ENCODE results near the gene CTXND1.

CTXND1 gene

DNA sequence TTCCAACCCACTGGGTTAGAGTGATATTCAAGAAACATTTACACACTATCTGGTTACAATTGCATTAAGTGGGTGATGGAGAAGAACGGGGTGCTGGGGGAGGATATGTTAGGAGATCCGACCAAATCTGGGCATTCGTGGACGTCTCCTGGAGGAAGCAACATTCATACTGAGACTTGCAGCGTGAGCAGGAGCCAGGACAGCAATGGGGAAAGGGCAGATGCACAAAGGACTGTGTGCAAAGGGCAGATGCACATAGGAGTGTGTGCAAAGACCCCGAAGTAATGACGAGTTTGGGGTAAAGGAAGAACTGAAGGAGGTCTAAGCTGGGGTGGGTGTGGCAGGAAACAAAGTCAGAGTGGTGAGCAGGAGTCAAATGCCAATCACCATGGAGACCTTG lies 16.1 kb upstream of the CTXND1 start:
- Histone ChIP-seq H2BK12ac (ENCODE audit: low read length in 2 of 2) (no peak overlapping the region), H3K36me3 (ENCODE audit: control insufficient read depth in 1 of 2, insufficient read depth in 2 of 2, low read depth in 1 of 2, low read length in 2 of 2) (no peaks in the 10 kb centered on the region), H2BK120ac (ENCODE audit: low read depth, low read length) (no peak overlapping the region), H2BK15ac (ENCODE audit: low read depth, poor library complexity, severe bottlenecking) (no peak overlapping the region), H3K23ac (ENCODE audit: low read length in 2 of 2) (no peak overlapping the region), H3K18ac (ENCODE audit: low read depth in 1 of 2, low read length in 2 of 2) (no peak overlapping the region), H3K4ac (ENCODE audit: low read depth in 1 of 2, low read length in 2 of 2) (no peak overlapping the region), H3K4me2 (ENCODE audit: low read length, poor library complexity, severe bottlenecking) (no peak overlapping the region), H3K27me3 (ENCODE audit: control insufficient read depth in 1 of 2, insufficient read depth in 1 of 2, low read length in 2 of 2) (peaks cover 13 to 47% of the 10 kb centered on the region in 2 experiments), H3K79me1 (replicated peaks; ENCODE audit: low read length, poor library complexity, severe bottlenecking) (no peaks in the 10 kb centered on the region), H2BK5ac (ENCODE audit: low read depth, low read length, poor library complexity, severe bottlenecking) (no peak overlapping the region), H3K4me1 (ENCODE audit: control insufficient read depth, insufficient read depth, low read depth, low read length) (no peaks in the 10 kb centered on the region), H3K9ac (ENCODE audit: low read length) (no peak overlapping the region), H2AFZ (ENCODE audit: low read depth, low read length) (no peak overlapping the region), H3K27ac (ENCODE audit: low read length, poor library complexity, severe bottlenecking) (no peak overlapping the region), H3K4me3 (ENCODE audit: insufficient read depth in 1 of 2, low read depth in 1 of 2, low read length in 2 of 2) (no peak overlapping the region), H4K91ac (ENCODE audit: low read length) (no peak overlapping the region), H3K14ac (ENCODE audit: low read length in 2 of 2) (no peak overlapping the region), H3K9me3 (ENCODE audit: control insufficient read depth, low read length) (no peaks in the 10 kb centered on the region), H4K8ac (ENCODE audit: low read length) (no peak overlapping the region), H2AK5ac (ENCODE audit: low read length, severe bottlenecking) (no peak overlapping the region)
- no peak for DNase-seq
- WGBS, result 83% methylated on average over 7 of the region's 7 CpGs

DNA sequence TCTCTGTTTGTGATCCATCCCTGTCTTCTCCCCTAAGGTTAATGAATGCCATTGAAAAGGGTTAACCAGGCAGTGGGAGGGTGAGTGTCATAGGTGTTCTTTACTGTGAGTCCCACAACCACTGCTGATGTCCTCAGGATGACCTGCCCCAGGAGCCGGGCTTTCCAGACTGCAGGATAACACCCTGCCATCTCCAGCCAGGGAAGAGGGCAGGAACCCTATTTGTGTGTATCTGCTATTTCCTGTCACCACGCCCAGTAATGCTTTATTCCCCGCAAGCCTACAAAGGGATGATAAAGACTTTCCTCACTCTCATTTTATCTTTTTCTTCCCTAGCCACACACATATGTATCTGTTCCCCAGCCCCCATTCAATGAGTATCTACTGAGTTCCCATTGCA lies 15.6 kb upstream of the CTXND1 start:
- Histone ChIP-seq H2BK5ac (ENCODE audit: low read depth, low read length, poor library complexity, severe bottlenecking) (no peak overlapping the region), H2AFZ (ENCODE audit: low read depth, low read length) (no peak overlapping the region), H2BK12ac (ENCODE audit: low read length in 2 of 2) (no peak overlapping the region), H3K4me2 (ENCODE audit: low read length, poor library complexity, severe bottlenecking) (no peak overlapping the region), H4K91ac (ENCODE audit: low read length) (no peak overlapping the region), H2BK120ac (ENCODE audit: low read depth, low read length) (no peak overlapping the region), H3K4me1 (ENCODE audit: control insufficient read depth, insufficient read depth, low read depth, low read length) (no peaks in the 10 kb centered on the region), H3K14ac (ENCODE audit: low read length in 2 of 2) (no peak overlapping the region), H3K23ac (ENCODE audit: low read length in 2 of 2) (no peak overlapping the region), H3K9me3 (ENCODE audit: control insufficient read depth, low read length) (no peaks in the 10 kb centered on the region), H3K27me3 (ENCODE audit: control insufficient read depth in 1 of 2, insufficient read depth in 1 of 2, low read length in 2 of 2) (peaks cover 11 to 47% of the 10 kb centered on the region in 2 experiments), H3K27ac (ENCODE audit: low read length, poor library complexity, severe bottlenecking) (no peak overlapping the region), H3K36me3 (ENCODE audit: control insufficient read depth in 1 of 2, insufficient read depth in 2 of 2, low read depth in 1 of 2, low read length in 2 of 2) (no peaks in the 10 kb centered on the region), H4K8ac (ENCODE audit: low read length) (no peak overlapping the region), H3K4me3 (ENCODE audit: insufficient read depth in 1 of 2, low read depth in 1 of 2, low read length in 2 of 2) (no peak overlapping the region), H3K4ac (ENCODE audit: low read depth in 1 of 2, low read length in 2 of 2) (no peak overlapping the region), H3K18ac (ENCODE audit: low read depth in 1 of 2, low read length in 2 of 2) (no peak overlapping the region), H3K9ac (ENCODE audit: low read length) (no peak overlapping the region), H3K79me1 (replicated peaks; ENCODE audit: low read length, poor library complexity, severe bottlenecking) (no peaks in the 10 kb centered on the region), H2AK5ac (ENCODE audit: low read length, severe bottlenecking) (no peak overlapping the region), H2BK15ac (ENCODE audit: low read depth, poor library complexity, severe bottlenecking) (no peak overlapping the region)
- WGBS, result 70% methylated on average over 3 of the region's 3 CpGs
- no peak for DNase-seq

DNA sequence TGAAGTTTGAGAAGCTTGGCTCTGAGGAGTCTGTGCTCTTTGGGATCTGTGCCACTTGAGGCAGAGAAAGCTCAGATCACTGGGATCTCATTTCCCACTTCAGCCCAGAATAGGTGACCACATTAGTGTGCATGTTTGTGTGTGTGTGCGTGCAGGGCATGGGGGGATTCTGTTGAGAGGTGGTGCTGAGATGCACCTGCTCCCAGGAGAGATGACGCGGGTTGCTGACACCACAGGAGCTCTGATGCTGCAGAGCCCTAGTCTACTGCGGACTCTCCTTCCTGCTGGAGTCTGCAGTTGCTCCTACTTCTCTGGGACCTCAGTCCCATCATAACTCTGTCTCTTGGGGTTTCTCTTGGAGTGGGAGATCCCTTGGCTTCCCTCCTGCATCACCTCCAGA lies 14.7 kb upstream of the CTXND1 start:
- H3K79me1 ChIP-seq (replicated peaks; ENCODE audit: low read length, poor library complexity, severe bottlenecking), result no peaks in the 10 kb centered on the region
- no peak overlapping the region for H3K27ac ChIP-seq (ENCODE audit: low read length, poor library complexity, severe bottlenecking)
- no peak overlapping the region for H2AFZ ChIP-seq (ENCODE audit: low read depth, low read length)
- no peak overlapping the region for H3K23ac ChIP-seq (ENCODE audit: low read length in 2 of 2)
- no peak overlapping the region for H3K4me3 ChIP-seq (ENCODE audit: insufficient read depth in 1 of 2, low read depth in 1 of 2, low read length in 2 of 2)
- no peak overlapping the region for H2AK5ac ChIP-seq (ENCODE audit: low read length, severe bottlenecking)
- peaks cover 15 to 54% of the 10 kb centered on the region in 2 experiments for H3K27me3 ChIP-seq (ENCODE audit: control insufficient read depth in 1 of 2, insufficient read depth in 1 of 2, low read length in 2 of 2)
- no peak overlapping the region for H3K18ac ChIP-seq (ENCODE audit: low read depth in 1 of 2, low read length in 2 of 2)
- H3K14ac ChIP-seq (ENCODE audit: low read length in 2 of 2), result no peak overlapping the region
- no peak overlapping the region for H3K4ac ChIP-seq (ENCODE audit: low read depth in 1 of 2, low read length in 2 of 2)
- H2BK12ac ChIP-seq (ENCODE audit: low read length in 2 of 2), result no peak overlapping the region
- no peak overlapping the region for H2BK5ac ChIP-seq (ENCODE audit: low read depth, low read length, poor library complexity, severe bottlenecking)
- no peak overlapping the region for H2BK120ac ChIP-seq (ENCODE audit: low read depth, low read length)
- no peak overlapping the region for H3K9ac ChIP-seq (ENCODE audit: low read length)
- H3K36me3 ChIP-seq (ENCODE audit: control insufficient read depth in 1 of 2, insufficient read depth in 2 of 2, low read depth in 1 of 2, low read length in 2 of 2), result no peaks in the 10 kb centered on the region
- H3K9me3 ChIP-seq (ENCODE audit: control insufficient read depth, low read length), result no peaks in the 10 kb centered on the region
- 70% methylated on average over 4 of the region's 4 CpGs for WGBS
- no peak overlapping the region for H2BK15ac ChIP-seq (ENCODE audit: low read depth, poor library complexity, severe bottlenecking)
- no peaks in the 10 kb centered on the region for H3K4me1 ChIP-seq (ENCODE audit: control insufficient read depth, insufficient read depth, low read depth, low read length)
- no peak for DNase-seq
- no peak overlapping the region for H4K91ac ChIP-seq (ENCODE audit: low read length)
- no peak overlapping the region for H3K4me2 ChIP-seq (ENCODE audit: low read length, poor library complexity, severe bottlenecking)
- no peak overlapping the region for H4K8ac ChIP-seq (ENCODE audit: low read length)

DNA sequence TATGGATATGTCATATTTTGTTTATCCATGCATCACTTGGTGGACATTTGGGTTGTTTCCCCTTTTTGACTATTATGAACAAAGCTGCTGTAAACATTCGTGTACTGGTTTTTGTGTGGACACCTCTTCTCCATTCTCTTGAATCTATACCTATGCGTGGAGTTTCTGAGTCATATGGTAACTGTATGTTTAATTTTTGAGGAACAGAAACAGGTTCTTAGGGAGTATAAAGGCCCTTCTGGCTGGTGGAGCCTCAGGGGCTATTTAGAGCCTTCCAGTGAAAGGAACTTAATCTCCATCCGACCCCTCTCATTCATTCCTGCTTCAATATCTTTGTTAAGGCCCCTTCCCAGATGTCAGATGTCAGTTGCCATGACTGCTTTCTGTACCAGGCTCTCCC lies 14.1 kb upstream of the CTXND1 start:
- Histone ChIP-seq H2BK15ac (ENCODE audit: low read depth, poor library complexity, severe bottlenecking) (no peak overlapping the region), H3K36me3 (ENCODE audit: control insufficient read depth in 1 of 2, insufficient read depth in 2 of 2, low read depth in 1 of 2, low read length in 2 of 2) (no peaks in the 10 kb centered on the region), H3K9ac (ENCODE audit: low read length) (no peak overlapping the region), H3K4me2 (ENCODE audit: low read length, poor library complexity, severe bottlenecking) (no peak overlapping the region), H2BK5ac (ENCODE audit: low read depth, low read length, poor library complexity, severe bottlenecking) (no peak overlapping the region), H3K27me3 (ENCODE audit: control insufficient read depth in 1 of 2, insufficient read depth in 1 of 2, low read length in 2 of 2) (peaks cover 22 to 53% of the 10 kb centered on the region in 2 experiments), H3K4me3 (ENCODE audit: insufficient read depth in 1 of 2, low read depth in 1 of 2, low read length in 2 of 2) (no peak overlapping the region), H2BK12ac (ENCODE audit: low read length in 2 of 2) (no peak overlapping the region), H2AK5ac (ENCODE audit: low read length, severe bottlenecking) (no peak overlapping the region), H2AFZ (ENCODE audit: low read depth, low read length) (no peak overlapping the region), H3K23ac (ENCODE audit: low read length in 2 of 2) (no peak overlapping the region), H4K8ac (ENCODE audit: low read length) (no peak overlapping the region), H3K4ac (ENCODE audit: low read depth in 1 of 2, low read length in 2 of 2) (no peak overlapping the region), H3K4me1 (ENCODE audit: control insufficient read depth, insufficient read depth, low read depth, low read length) (no peaks in the 10 kb centered on the region), H4K91ac (ENCODE audit: low read length) (no peak overlapping the region), H3K9me3 (ENCODE audit: control insufficient read depth, low read length) (peaks cover under 1% of the 10 kb centered on the region), H3K18ac (ENCODE audit: low read depth in 1 of 2, low read length in 2 of 2) (no peak overlapping the region), H2BK120ac (ENCODE audit: low read depth, low read length) (no peak overlapping the region), H3K79me1 (replicated peaks; ENCODE audit: low read length, poor library complexity, severe bottlenecking) (no peaks in the 10 kb centered on the region), H3K14ac (ENCODE audit: low read length in 2 of 2) (no peak overlapping the region), H3K27ac (ENCODE audit: low read length, poor library complexity, severe bottlenecking) (no peak overlapping the region)
- WGBS, result 58% methylated on average over 1 of the region's 3 CpGs
- DNase-seq, result no peak

Data from mesenchymal stem cell (in vitro differentiated cells and primary cell).